Lung (tissue), 16 donors: ENCODE measurements around the gene PLK5. TPM values are rescaled to one million over a fixed set of nuclear protein-coding genes. Genes with fewer than 3 reads are reported as not detected.
"Not testable (repeated sequence)": the region's sequence is repeated elsewhere in the genome, so short reads cannot be mapped to it uniquely, and the experiment has no call there.

ENCODE experiments used
- ATAC-seq: fragments of 200-7000 bp; cut with Tn5 transposase; one replicate; pipeline ENCODE4 v1.9.1; 2020; ENCODE audit warnings: moderate number of reproducible peaks; ENCODE audit not compliant: insufficient read depth, low FRiP score
- DNase-seq, 3 donors: peaks; one replicate each; pipeline ENCODE4 v3.0.0-alpha.2; 2013 to 2017
- H3K27ac ChIP-seq, 2 donors: one replicate each; pipeline ENCODE4 v1.5.1; 2013; ENCODE audit warnings: mild to moderate bottlenecking in 2 of 2, moderate library complexity in 2 of 2, control low read depth in 1 of 2, inconsistent platforms in 1 of 2, low read depth in 1 of 2, low read length in 1 of 2
- H3K27me3 ChIP-seq, 3 donors: one replicate each; pipeline ENCODE4 v1.5.1; 2013; ENCODE audit warnings: low read length in 2 of 3; ENCODE audit not compliant: control insufficient read depth in 3 of 3, insufficient read depth in 3 of 3
- H3K36me3 ChIP-seq, 4 donors: one replicate each; pipeline ENCODE4 v1.5.1; 2013; ENCODE audit warnings: low read length in 4 of 4, mild to moderate bottlenecking in 1 of 4, moderate library complexity in 1 of 4; ENCODE audit not compliant: control insufficient read depth in 4 of 4, insufficient read depth in 4 of 4
- H3K4me1 ChIP-seq, 5 donors: one replicate each; pipeline ENCODE4 v1.5.1; 2013; ENCODE audit warnings: low read length in 5 of 5, mild to moderate bottlenecking in 2 of 5, moderate library complexity in 1 of 5; ENCODE audit not compliant: control insufficient read depth in 5 of 5, insufficient read depth in 5 of 5
- H3K4me3 ChIP-seq: one replicate; pipeline ENCODE4 v1.5.1; 2013; ENCODE audit warnings: mild to moderate bottlenecking, control low read depth, moderate library complexity
- H3K9ac ChIP-seq, 2 donors: one replicate each; pipeline ENCODE4 v1.5.1; 2013; ENCODE audit warnings: low read length in 2 of 2, control low read depth in 1 of 2; ENCODE audit not compliant: insufficient read depth in 1 of 2
- H3K9me3 ChIP-seq, 4 donors: one replicate each; pipeline ENCODE4 v1.5.1; 2013; ENCODE audit warnings: low read length in 3 of 4, mild to moderate bottlenecking in 1 of 4, moderate library complexity in 1 of 4; ENCODE audit not compliant: control insufficient read depth in 4 of 4, insufficient read depth in 3 of 4
- WGBS, 2 donors: extraction: QIAGEN DNeasy Blood & Tissue Kit; methylation state at CpG; one replicate each; pipeline ENCODE4 v1.1.7; 2013; 5-methylcytosine and 5-hydroxymethylcytosine counted together
- long read RNA-seq, 5 donors: transcript quantifications; one replicate each; lab custom pipeline, GENCODE V29; 2026
- polyA plus RNA-seq, 2 donors: library from polyadenylated mRNA; stranded (reverse); fragments of 200-250 nt; gene quantifications; one replicate each; pipeline ENCODE4 v1.2.1, GENCODE V29; 2013
- total RNA-seq, 2 donors: library from RNA; depleted of rRNA in 1 of 2; stranded (reverse); fragments of >200 nt in 1 of 2; gene quantifications; one replicate each; pipeline ENCODE4 v1.2.1, GENCODE V29; 2014 to 2021
- TF ChIP-seq, protein P1 (sequence below): IDR thresholded peaks from 2 replicates; pipeline ENCODE4 v1.5.1; 2012; ENCODE audit warnings: mild to moderate bottlenecking; ENCODE audit errors: control extremely low read depth, extremely low read depth
- donor health status: control.
- donor health status: control.
- donor health status: Bipolar disorder and iron deficiency.
- donor health status: healthy.
- donor health status: DM: yes; HTN: yes; CAD: no.

Gene PLK5, protein sequence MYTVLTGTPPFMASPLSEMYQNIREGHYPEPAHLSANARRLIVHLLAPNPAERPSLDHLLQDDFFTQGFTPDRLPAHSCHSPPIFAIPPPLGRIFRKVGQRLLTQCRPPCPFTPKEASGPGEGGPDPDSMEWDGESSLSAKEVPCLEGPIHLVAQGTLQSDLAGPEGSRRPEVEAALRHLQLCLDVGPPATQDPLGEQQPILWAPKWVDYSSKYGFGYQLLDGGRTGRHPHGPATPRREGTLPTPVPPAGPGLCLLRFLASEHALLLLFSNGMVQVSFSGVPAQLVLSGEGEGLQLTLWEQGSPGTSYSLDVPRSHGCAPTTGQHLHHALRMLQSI
- total RNA-seq, result not detected
- under 1 TPM in 1 of 2 donors, not detected in 1; 0.09 TPM for polyA plus RNA-seq
- long read RNA-seq, donor 1, partial matches to known transcripts, result 156 of 635 reads
- long read RNA-seq, donor 1, other reads (novel, unspliced or antisense), result 479 of 635 reads
- long read RNA-seq, donor 2, result 0 reads
- long read RNA-seq, donor 3, result 0 reads
- long read RNA-seq, donor 4, result 0 reads
- long read RNA-seq, donor 5, result 0 reads

DNA sequence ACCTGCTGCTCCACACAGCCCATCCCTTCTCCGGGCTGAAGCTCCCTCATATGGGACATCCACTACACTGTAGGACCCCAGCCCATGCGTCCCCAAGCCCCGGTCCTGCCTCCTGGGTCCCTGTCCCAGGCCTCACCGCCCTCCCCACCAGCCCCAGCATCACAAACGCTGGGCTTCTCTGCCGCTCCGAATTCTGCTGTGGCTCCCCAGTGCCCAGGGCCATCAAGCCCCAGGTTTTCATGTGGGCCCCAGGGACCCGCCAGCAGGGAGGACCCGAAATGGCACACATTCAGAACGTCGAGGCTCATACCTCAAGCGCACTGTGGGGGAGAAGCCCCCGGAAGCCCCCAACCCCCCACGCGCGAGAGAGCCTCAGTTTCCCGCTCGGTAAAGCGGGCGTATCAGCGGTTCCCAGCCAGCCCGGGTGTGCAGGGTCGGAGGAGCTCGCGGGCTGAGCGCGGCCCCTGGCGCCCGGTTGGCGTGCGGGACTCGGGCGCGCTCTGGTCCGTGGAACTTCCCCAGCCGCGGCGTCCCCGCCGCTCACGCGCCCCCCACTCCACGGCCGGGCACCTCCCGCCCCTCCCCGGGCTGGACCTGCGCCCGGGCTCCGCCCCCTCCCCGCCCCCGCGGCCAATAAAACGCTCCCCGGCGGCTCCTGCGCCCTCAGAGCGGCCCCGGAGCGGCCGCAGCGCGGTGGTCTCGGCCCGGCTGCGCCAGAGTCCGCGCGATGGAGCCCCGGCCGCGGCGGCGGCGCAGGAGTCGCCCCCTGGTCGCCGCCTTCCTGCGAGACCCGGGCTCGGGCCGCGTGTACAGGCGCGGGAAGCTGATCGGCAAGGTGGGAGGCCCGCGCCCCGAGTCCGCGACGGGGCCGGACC is at the start of gene PLK5:
Gene PLK5 (plus strand): TSS at position 666 of the 875 bp plus-strand sequence. CDS start 2,920 bp downstream, outside the sequence.
- DNase-seq (peak in 1 of 3 donors; percentile 25), ATAC-seq (no peak)
- H3K27ac ChIP-seq, result no peak within 1 kb of the TSS
- TF ChIP-seq, protein P1, sequence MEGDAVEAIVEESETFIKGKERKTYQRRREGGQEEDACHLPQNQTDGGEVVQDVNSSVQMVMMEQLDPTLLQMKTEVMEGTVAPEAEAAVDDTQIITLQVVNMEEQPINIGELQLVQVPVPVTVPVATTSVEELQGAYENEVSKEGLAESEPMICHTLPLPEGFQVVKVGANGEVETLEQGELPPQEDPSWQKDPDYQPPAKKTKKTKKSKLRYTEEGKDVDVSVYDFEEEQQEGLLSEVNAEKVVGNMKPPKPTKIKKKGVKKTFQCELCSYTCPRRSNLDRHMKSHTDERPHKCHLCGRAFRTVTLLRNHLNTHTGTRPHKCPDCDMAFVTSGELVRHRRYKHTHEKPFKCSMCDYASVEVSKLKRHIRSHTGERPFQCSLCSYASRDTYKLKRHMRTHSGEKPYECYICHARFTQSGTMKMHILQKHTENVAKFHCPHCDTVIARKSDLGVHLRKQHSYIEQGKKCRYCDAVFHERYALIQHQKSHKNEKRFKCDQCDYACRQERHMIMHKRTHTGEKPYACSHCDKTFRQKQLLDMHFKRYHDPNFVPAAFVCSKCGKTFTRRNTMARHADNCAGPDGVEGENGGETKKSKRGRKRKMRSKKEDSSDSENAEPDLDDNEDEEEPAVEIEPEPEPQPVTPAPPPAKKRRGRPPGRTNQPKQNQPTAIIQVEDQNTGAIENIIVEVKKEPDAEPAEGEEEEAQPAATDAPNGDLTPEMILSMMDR, result no peak
- H3K4me1 ChIP-seq, result peaks cover 0 to 10% (median 3%) of the 10 kb centered on the region in 5 donors
- H3K9ac ChIP-seq, result no peak within 1 kb of the TSS
- H3K4me3 ChIP-seq, result no peak within 1 kb of the TSS
- H3K9me3 ChIP-seq, result peaks cover 0 to 16% (median 0%) of the 10 kb centered on the region in 4 donors
- H3K27me3 ChIP-seq, result peaks cover 13 to 32% (median 24%) of the 10 kb centered on the region in 3 donors
- no peaks in the 10 kb centered on the region for H3K36me3 ChIP-seq
- 9 to 12% methylated on average over 67 to 92 of the region's 92 CpGs for WGBS, 2 donors

DNA sequence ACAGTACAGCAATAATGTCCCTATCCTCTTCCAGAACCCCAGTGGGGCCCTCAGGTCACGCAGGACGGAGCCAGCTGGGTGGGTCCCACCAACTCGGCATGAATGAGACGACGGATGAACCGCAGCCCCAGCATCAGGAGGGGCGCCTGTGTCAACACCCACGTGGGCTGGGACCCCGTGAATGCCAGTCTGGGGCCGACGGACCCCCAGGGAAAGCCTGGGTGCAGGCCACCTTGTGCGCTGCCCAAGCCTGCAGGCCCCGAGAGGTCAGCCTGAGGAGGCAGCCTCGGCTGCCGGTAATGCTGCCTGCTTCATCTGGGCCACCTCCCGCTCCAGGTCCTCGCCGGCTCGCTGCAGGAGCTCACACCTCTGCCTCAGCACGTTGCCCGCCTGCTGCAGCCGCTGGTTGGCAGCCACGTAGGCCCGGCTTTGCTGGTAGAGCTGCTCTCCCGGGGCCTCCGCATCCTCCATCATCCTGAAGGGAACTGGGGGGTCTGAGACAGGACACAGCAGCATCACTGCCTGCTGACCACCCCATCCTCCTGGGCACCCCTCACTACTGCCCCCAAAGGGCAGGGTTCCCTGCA is 49.0 kb upstream of the PLK5 start:
- Histone ChIP-seq H3K36me3 (peaks cover 0 to 19% (median 5%) of the 10 kb centered on the region in 4 donors), H3K4me1 (peaks cover 0 to 28% (median 11%) of the 10 kb centered on the region in 5 donors), H3K4me3 (no peak overlapping the region), H3K9ac (no peak overlapping the region), H3K27ac (no peak overlapping the region), H3K27me3 (peaks cover 0 to 32% (median 26%) of the 10 kb centered on the region in 3 donors), H3K9me3 (peaks cover 0 to 6% (median 0%) of the 10 kb centered on the region in 4 donors)
- TF ChIP-seq, protein P1, result no peak
- no peak for ATAC-seq
- no peak for DNase-seq
- WGBS, 2 donors, result 93 to 95% methylated on average over 24 to 26 of the region's 26 CpGs

DNA sequence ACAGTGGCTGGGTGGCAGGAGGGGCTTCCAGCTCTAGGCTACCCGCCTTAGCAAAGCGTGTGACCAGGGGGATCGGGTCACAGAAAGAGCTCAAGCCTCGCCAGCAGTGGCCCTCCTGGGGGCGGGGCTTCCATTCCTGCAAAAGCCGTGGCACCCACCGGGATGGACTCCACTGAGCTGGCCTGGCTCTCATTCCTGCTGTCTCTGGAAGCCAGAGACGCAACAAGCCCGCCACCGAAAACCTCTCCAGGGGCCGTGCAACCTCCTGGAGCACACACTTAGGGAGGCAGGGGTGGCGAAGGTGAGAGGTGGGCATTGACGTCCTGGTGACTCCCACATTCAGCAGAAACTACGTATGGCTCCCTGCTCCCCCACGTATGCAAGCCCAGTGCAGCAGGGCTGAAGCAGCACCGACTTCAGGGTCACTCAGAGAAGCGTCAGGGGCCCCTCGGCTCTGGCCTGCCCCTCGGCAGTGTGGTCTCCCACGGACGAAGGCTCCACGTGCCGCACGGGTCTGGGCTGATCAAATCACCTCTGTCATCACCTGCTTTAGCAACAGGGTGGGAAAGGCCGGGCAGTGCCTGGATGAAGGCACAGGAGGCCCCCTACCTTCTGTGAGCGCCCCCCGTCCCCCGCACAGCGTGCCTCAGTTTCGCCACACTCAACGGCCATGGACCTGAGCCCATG is 48.0 kb upstream of the PLK5 start:
- Histone ChIP-seq H3K9ac (no peak overlapping the region), H3K36me3 (peaks cover 0 to 19% (median 5%) of the 10 kb centered on the region in 4 donors), H3K9me3 (peaks cover 0 to 6% (median 0%) of the 10 kb centered on the region in 4 donors), H3K27ac (no peak overlapping the region), H3K27me3 (peaks cover 0 to 27% (median 24%) of the 10 kb centered on the region in 3 donors), H3K4me1 (peaks cover 0 to 18% (median 3%) of the 10 kb centered on the region in 5 donors), H3K4me3 (no peak overlapping the region)
- ATAC-seq (no peak), DNase-seq (no peak)
- WGBS, 2 donors, result 94 to 95% methylated on average over 31 of the region's 31 CpGs
- TF ChIP-seq, protein P1, result no peak

DNA sequence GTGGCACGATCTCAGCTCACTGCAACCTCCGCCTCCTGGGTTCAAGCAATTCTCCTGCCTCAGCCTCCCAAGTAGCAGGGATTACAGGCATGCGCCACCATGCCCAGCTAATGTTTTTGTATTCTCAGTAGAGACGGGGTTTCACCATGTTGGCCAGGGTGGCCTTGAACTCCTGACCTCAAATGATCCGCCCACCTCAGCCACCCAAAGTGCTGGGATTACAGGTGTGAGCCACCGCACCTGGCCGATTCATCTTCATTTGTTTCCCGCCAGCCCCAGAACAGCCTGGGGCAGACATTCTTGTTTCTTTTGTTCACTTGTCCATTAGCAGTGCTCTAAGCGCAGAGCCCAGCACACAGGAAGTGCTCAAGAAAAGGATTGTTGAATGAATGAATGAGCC is 46.8 kb upstream of the PLK5 start:
- Histone ChIP-seq H3K4me1 (peaks cover 0 to 12% (median 0%) of the 10 kb centered on the region in 5 donors), H3K36me3 (peaks cover 0 to 19% (median 5%) of the 10 kb centered on the region in 4 donors), H3K27me3 (peaks cover 0 to 16% (median 14%) of the 10 kb centered on the region in 3 donors)
- not testable (repeated sequence) for H3K9me3 ChIP-seq, H3K27ac ChIP-seq, DNase-seq, H3K4me3 ChIP-seq, ATAC-seq, H3K9ac ChIP-seq
- 95 to 97% methylated on average over 9 of the region's 9 CpGs for WGBS, 2 donors
